Measurements from ENCODE around the gene MAFF. TPM values are rescaled to one million over a fixed set of nuclear protein-coding genes. Genes with fewer than 3 reads are reported as not detected.

The MAFF gene
- total and polyA plus RNA-seq, 9 of the 15 experiments (the other 6 are each of a cell fraction or from before 2014, with no cell fraction given) = 0.51 to 8.0 (median 5.4) TPM

DNA sequence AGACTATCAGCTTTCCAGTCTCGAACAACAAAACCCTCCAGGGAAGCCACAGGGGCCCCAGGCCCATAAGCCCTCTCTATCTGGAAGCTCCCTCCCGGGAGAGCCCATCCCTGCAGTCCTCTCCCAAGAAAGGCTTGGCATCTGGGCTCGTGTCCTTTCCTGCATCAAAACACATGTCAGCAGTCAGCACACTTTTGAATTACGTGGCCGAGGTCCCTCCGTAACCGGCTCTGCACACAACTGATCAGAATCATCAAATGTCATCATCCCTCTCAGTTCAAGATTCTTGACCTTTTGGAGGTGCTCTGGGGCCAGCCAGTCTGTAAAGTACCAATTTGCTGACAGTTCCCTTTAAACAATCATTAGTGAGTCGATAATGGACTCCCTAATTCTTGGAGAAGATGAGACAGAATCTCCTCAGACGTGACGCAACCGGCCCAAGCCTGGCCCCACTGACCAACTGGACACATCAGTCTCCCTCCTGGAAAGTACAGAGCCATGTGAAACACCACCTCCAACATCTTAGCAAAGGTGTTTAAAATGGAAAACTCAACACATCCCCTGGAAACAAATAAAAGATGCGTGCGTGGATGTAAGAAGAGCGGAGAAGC lies 33.6 kb downstream of the MAFF start:
- no peaks in the 10 kb centered on the region for H3K9me1 ChIP-seq (ENCODE audit: control insufficient read depth, insufficient read depth, low read length)
- in situ Hi-C loops (cut with MboI) (no loop called here), intact Hi-C loops (cut with micrococcal nuclease) (no loop called here)
- H3K9ac ChIP-seq (ENCODE audit: insufficient read depth in 1 of 2, low read depth in 2 of 2, low read length in 2 of 2) = no peak overlapping the region; a peak in 1 of 4 replicates
- H3K27ac ChIP-seq (ENCODE audit: extremely low read depth, low read depth, low read length) = no peak overlapping the region
- ATAC-seq (no peak), FAIRE-seq (no peak), DNase-seq (ENCODE audit: extremely low read depth in 1 of 4, low spot score in 3 of 4) (no peak)
- no peak overlapping the region for H3K4me2 ChIP-seq (ENCODE audit: insufficient read depth, low read length)
- peaks cover 38% of the 10 kb centered on the region; the same call in 2 of the 3 replicates for H3K36me3 ChIP-seq (ENCODE audit: control insufficient read depth, insufficient read depth, low read length)
- H2AFZ ChIP-seq (ENCODE audit: low read depth, low read length) = no peak overlapping the region
- TF ChIP-seq BRD9 (IDR thresholded peaks at IDR 0.05; ENCODE audit: low read depth, partially characterized antibody) = no peak
- no TSS peak for BruUV-seq (replicated peaks)
- H3K79me2 ChIP-seq (ENCODE audit: control insufficient read depth, insufficient read depth, low read length) = no peaks in the 10 kb centered on the region
- H3K9me3 ChIP-seq (replicated peaks; ENCODE audit: control insufficient read depth, insufficient read depth, low read depth, low read length) = no peaks in the 10 kb centered on the region
- H3K27me3 ChIP-seq (ENCODE audit: control insufficient read depth in 2 of 2, insufficient read depth in 2 of 2, low read length in 2 of 2) = no peaks in the 10 kb centered on the region
- no peaks in the 10 kb centered on the region for H4K20me1 ChIP-seq (replicated peaks; ENCODE audit: control insufficient read depth, insufficient read depth, low read length)
- ChIA-PET POLR2A (interaction anchor here (1.0 kb wide), 1 partner anchor 22 kb away, joined by 3 read pairs; no protein-coding TSS in a partner anchor), CTCF (ENCODE audit: low intra/inter-chr PET ratio) (no interaction called here)
- H3K4me3 ChIP-seq = no peak overlapping the region
- WGBS (ENCODE audit: insufficient coverage, low coverage, missing lambda C conversion rate) = 72% methylated on average over 12 of the region's 14 CpGs
- peaks cover 0 to under 1% of the 10 kb centered on the region in 2 experiments; a peak in 3 of 5 replicates for H3K4me1 ChIP-seq (replicated peaks in 1 of 2; ENCODE audit: control insufficient read depth in 2 of 2, insufficient read depth in 2 of 2, low read length in 2 of 2)

DNA sequence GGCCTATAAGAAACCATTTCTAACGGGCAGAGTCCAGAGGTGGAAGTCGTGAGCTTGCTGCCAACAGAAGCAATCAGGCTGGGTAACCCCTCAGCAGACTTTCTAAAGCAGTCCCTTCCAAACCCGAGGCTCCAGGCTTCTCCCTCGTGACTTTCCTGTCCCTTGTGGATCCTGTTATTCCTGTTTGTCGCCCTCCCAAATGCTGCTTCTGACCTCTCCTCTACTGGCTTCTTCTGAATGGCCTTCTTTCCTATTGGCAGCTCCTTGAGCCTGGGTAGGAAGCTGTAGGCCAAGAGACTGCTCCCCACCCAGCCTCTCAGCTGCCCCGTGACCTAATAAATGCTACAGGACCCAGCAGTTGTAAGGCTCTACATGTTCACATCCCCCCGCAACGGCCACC lies 35.0 kb downstream of the MAFF start:
- H3K4me2 ChIP-seq (ENCODE audit: insufficient read depth, low read length) = no peak overlapping the region
- WGBS (ENCODE audit: insufficient coverage, low coverage, missing lambda C conversion rate) = 85% methylated on average over 7 of the region's 8 CpGs
- in situ Hi-C loops (cut with MboI) = no loop called here

More for the DNA sequence above, 35.0 kb downstream of the MAFF start:
- peaks cover 26% of the 10 kb centered on the region; the same call in 2 of the 3 replicates for H3K36me3 ChIP-seq (ENCODE audit: control insufficient read depth, insufficient read depth, low read length)
- CTCF ChIA-PET (ENCODE audit: low intra/inter-chr PET ratio) = no interaction called here
- no TSS peak for BruUV-seq (replicated peaks)
- no peak overlapping the region for H3K27ac ChIP-seq (ENCODE audit: extremely low read depth, low read depth, low read length)
- H3K9me3 ChIP-seq (replicated peaks; ENCODE audit: control insufficient read depth, insufficient read depth, low read depth, low read length) = no peaks in the 10 kb centered on the region
- POLR2A ChIA-PET = no interaction called here
- no peak overlapping the region for H3K9ac ChIP-seq (ENCODE audit: insufficient read depth in 1 of 2, low read depth in 2 of 2, low read length in 2 of 2)
- H3K79me2 ChIP-seq (ENCODE audit: control insufficient read depth, insufficient read depth, low read length) = no peaks in the 10 kb centered on the region
- no peaks in the 10 kb centered on the region for H3K9me1 ChIP-seq (ENCODE audit: control insufficient read depth, insufficient read depth, low read length)
- H3K27me3 ChIP-seq (ENCODE audit: control insufficient read depth in 2 of 2, insufficient read depth in 2 of 2, low read length in 2 of 2) = no peaks in the 10 kb centered on the region
- TF ChIP-seq, protein P1, sequence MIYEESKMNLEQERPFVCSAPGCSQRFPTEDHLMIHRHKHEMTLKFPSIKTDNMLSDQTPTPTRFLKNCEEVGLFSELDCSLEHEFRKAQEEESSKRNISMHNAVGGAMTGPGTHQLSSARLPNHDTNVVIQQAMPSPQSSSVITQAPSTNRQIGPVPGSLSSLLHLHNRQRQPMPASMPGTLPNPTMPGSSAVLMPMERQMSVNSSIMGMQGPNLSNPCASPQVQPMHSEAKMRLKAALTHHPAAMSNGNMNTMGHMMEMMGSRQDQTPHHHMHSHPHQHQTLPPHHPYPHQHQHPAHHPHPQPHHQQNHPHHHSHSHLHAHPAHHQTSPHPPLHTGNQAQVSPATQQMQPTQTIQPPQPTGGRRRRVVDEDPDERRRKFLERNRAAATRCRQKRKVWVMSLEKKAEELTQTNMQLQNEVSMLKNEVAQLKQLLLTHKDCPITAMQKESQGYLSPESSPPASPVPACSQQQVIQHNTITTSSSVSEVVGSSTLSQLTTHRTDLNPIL (CRISPR knock-in tag; IDR thresholded peaks at IDR 0.05) = no peak
- TF ChIP-seq EWSR1 (IDR thresholded peaks at IDR 0.05; ENCODE audit: borderline replicate concordance, low read depth, partially characterized antibody) (no peak), ZZZ3 (IDR thresholded peaks at IDR 0.05) (no peak), TARDBP (IDR thresholded peaks at IDR 0.05) (no peak)
- TF ChIP-seq, protein P2, sequence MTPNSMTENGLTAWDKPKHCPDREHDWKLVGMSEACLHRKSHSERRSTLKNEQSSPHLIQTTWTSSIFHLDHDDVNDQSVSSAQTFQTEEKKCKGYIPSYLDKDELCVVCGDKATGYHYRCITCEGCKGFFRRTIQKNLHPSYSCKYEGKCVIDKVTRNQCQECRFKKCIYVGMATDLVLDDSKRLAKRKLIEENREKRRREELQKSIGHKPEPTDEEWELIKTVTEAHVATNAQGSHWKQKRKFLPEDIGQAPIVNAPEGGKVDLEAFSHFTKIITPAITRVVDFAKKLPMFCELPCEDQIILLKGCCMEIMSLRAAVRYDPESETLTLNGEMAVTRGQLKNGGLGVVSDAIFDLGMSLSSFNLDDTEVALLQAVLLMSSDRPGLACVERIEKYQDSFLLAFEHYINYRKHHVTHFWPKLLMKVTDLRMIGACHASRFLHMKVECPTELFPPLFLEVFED (CRISPR knock-in tag; conservative IDR thresholded peaks at IDR 0.05) = no peak
- TF ChIP-seq, protein P3, sequence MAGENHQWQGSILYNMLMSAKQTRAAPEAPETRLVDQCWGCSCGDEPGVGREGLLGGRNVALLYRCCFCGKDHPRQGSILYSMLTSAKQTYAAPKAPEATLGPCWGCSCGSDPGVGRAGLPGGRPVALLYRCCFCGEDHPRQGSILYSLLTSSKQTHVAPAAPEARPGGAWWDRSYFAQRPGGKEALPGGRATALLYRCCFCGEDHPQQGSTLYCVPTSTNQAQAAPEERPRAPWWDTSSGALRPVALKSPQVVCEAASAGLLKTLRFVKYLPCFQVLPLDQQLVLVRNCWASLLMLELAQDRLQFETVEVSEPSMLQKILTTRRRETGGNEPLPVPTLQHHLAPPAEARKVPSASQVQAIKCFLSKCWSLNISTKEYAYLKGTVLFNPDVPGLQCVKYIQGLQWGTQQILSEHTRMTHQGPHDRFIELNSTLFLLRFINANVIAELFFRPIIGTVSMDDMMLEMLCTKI (IDR thresholded peaks at IDR 0.05; ENCODE audit: partially characterized antibody) = no peak
- H4K20me1 ChIP-seq (replicated peaks; ENCODE audit: control insufficient read depth, insufficient read depth, low read length) = no peaks in the 10 kb centered on the region
- H3K4me3 ChIP-seq = no peak overlapping the region
- DNase-seq (ENCODE audit: extremely low read depth in 1 of 4, low spot score in 3 of 4) (no peak), FAIRE-seq (no peak), ATAC-seq (no peak)
- no peak overlapping the region for H2AFZ ChIP-seq (ENCODE audit: low read depth, low read length)
- H3K4me1 ChIP-seq (replicated peaks in 1 of 2; ENCODE audit: control insufficient read depth in 2 of 2, insufficient read depth in 2 of 2, low read length in 2 of 2) = peaks cover 3 to 10% of the 10 kb centered on the region in 2 experiments; a peak in 3 of 5 replicates
- intact Hi-C loops (cut with micrococcal nuclease) = no loop called here
